ENCODE data around the gene ZNF384.

ZNF384 gene

DNA sequence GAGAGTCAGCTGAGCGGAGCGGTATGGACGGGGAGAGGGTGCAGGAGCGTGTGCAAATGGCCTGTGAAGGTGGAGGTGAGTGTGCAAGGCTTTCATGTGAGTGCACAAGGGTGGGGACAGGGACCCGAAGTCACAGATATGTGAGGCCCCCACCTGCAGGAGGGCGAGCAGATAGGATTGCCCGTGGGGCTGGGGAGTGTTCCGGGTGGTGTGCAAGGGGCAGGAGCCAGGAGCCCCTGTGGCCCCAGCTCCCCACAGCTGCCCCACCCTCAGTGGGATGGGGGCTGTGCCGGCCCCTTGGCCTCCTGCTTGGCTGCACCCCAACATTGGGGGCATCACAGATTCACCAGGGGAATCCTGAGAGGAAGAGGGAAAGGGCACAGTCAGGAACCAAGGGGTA, 5.5 kb upstream of the ZNF384 start:
- CTCF ChIA-PET = no interaction called here
- POLR2A ChIA-PET = interaction anchor here (5.5 kb wide), 1 partner anchor 29 kb away, joined by 38 read pairs; the partner anchor contains the start of gene COPS7A
- no peak for DNase-seq (ENCODE audit: extremely low spot score)
- no peak for TF ChIP-seq ELF4 (IDR thresholded peaks at IDR 0.05)
- TF ChIP-seq SUZ12 (IDR thresholded peaks at IDR 0.05) = no peak
- no peak for TF ChIP-seq CTBP1 (IDR thresholded peaks at IDR 0.05; ENCODE audit: borderline replicate concordance)
- no peak for TF ChIP-seq ARNT (IDR thresholded peaks at IDR 0.05)
- TF ChIP-seq NFRKB (IDR thresholded peaks at IDR 0.05) = no peak
- no peak for TF ChIP-seq LEF1 (IDR thresholded peaks at IDR 0.05; ENCODE audit: borderline replicate concordance)
- no peak for TF ChIP-seq ZNF384 (IDR thresholded peaks at IDR 0.05)
- no peak for TF ChIP-seq BHLHE40 (IDR thresholded peaks at IDR 0.05; ENCODE audit: borderline replicate concordance)
- no peak for TF ChIP-seq HDGF (IDR thresholded peaks at IDR 0.05; ENCODE audit: borderline replicate concordance)
- TF ChIP-seq, protein P1, sequence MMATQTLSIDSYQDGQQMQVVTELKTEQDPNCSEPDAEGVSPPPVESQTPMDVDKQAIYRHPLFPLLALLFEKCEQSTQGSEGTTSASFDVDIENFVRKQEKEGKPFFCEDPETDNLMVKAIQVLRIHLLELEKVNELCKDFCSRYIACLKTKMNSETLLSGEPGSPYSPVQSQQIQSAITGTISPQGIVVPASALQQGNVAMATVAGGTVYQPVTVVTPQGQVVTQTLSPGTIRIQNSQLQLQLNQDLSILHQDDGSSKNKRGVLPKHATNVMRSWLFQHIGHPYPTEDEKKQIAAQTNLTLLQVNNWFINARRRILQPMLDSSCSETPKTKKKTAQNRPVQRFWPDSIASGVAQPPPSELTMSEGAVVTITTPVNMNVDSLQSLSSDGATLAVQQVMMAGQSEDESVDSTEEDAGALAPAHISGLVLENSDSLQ (IDR thresholded peaks at IDR 0.05) = no peak
- TF ChIP-seq FOXK2 (IDR thresholded peaks at IDR 0.05) = no peak
- no peak for TF ChIP-seq SP1 (IDR thresholded peaks at IDR 0.05)

DNA sequence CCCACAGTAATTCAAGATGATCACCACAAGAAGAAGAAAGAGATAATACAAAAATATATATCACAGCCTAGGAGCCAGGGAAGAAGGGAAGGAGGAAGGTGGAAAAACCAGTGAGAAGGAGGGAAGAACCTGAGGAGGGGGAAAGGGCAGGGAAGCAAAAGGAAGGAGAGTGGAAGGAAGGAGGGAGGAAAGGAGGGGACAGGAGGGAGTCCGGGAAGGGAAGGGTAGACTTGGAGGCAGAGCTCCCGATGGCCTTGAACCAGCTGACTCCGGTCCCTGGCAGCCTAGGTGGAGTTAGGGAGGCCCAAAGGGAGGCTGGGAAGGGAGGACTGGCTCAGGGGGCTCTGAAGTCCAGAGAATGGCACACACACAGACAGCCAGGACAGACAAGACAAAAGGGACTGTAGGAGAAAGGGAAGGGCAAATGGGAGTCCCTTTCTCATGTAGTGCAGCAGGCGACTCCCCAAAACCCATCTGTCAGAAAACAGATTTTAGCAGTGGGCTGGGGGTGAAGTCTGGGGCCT, 4.7 kb upstream of the ZNF384 start:
- CTCF ChIA-PET = no interaction called here
- no peak for DNase-seq (ENCODE audit: extremely low spot score)
- POLR2A ChIA-PET = interaction anchor here (1.0 to 5.5 kb wide), 4 partner anchors 26 to 126 kb away, joined by 3 to 38 read pairs (median 9); partner anchors contain the start of genes COPS7A, MLF2 and NOP2
- TF ChIP-seq LEF1 (IDR thresholded peaks at IDR 0.05; ENCODE audit: borderline replicate concordance) (no peak), FOXK2 (IDR thresholded peaks at IDR 0.05) (no peak), BHLHE40 (IDR thresholded peaks at IDR 0.05; ENCODE audit: borderline replicate concordance) (no peak), NFRKB (IDR thresholded peaks at IDR 0.05) (no peak), SP1 (IDR thresholded peaks at IDR 0.05) (no peak), ARNT (IDR thresholded peaks at IDR 0.05) (no peak), CTBP1 (IDR thresholded peaks at IDR 0.05; ENCODE audit: borderline replicate concordance) (no peak)

DNA sequence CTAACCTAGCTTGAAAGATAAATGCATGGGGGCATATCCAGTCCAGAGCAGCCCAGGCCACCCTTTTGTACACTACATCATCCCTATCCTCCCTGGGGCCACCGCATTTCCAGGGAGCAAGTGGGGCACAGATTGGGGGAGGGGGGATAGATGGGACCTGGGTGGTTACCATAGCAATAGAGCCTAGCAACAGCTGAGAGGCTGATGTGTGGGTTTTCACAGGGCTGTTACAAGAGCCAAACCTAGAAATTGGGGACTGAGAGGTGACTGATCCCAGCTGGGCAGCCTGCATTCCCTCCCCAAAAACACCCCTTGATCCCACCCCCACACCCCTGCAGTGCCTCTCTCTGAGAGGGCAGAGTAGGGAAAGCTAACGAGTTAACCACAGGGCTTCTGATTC, 3.7 kb upstream of the ZNF384 start:
- ChIA-PET POLR2A (interaction anchor here (1.0 to 5.5 kb wide), 4 partner anchors 25 to 125 kb away, joined by 3 to 38 read pairs (median 9); partner anchors contain the start of genes COPS7A, MLF2 and NOP2), CTCF (no interaction called here)
- no peak for TF ChIP-seq FOXK2 (IDR thresholded peaks at IDR 0.05)
- no peak for TF ChIP-seq FOXA1 (IDR thresholded peaks at IDR 0.05)
- no peak for TF ChIP-seq TARDBP (IDR thresholded peaks at IDR 0.05)
- TF ChIP-seq HDGF (IDR thresholded peaks at IDR 0.05; ENCODE audit: borderline replicate concordance) = no peak
- no peak for TF ChIP-seq SP1 (IDR thresholded peaks at IDR 0.05)
- TF ChIP-seq BHLHE40 (IDR thresholded peaks at IDR 0.05; ENCODE audit: borderline replicate concordance) = no peak
- no peak for TF ChIP-seq FOXM1 (IDR thresholded peaks at IDR 0.05; ENCODE audit: borderline replicate concordance)
- DNase-seq (ENCODE audit: extremely low spot score) = no peak

DNA sequence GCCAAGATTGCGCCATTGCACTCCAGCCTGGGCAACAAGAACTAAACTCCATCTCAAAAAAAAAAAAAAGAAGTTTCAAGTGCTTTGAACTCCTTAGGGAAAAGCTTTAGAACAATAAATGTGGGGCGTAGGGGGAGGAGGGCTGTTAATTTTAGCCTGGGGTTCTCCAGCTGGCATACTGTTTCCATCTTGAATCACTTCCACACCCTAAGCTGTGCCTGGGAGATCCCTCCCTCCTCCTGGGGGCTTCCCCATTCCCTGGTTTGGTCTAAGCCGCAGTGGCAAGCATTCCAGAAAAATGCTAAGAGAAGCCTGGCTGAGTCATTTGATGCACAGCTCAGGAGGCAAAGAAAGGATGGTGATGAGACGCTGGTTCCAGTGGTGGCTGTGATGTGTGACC, 2.3 kb upstream of the ZNF384 start:
- no peak for DNase-seq (ENCODE audit: extremely low spot score)
- TF ChIP-seq SP1 (IDR thresholded peaks at IDR 0.05) = no peak
- TF ChIP-seq FOXM1 (IDR thresholded peaks at IDR 0.05; ENCODE audit: borderline replicate concordance) = no peak
- no peak for TF ChIP-seq FOXA1 (IDR thresholded peaks at IDR 0.05)
- no peak for TF ChIP-seq FOXK2 (IDR thresholded peaks at IDR 0.05)
- no peak for TF ChIP-seq LEF1 (IDR thresholded peaks at IDR 0.05; ENCODE audit: borderline replicate concordance)
- no peak for TF ChIP-seq TARDBP (IDR thresholded peaks at IDR 0.05)
- TF ChIP-seq NFRKB (IDR thresholded peaks at IDR 0.05) = no peak
- no peak for TF ChIP-seq ZNF384 (IDR thresholded peaks at IDR 0.05)
- no peak for TF ChIP-seq ELF4 (IDR thresholded peaks at IDR 0.05)
- TF ChIP-seq ARNT (IDR thresholded peaks at IDR 0.05) = no peak
- TF ChIP-seq CTBP1 (IDR thresholded peaks at IDR 0.05; ENCODE audit: borderline replicate concordance) = no peak
- no peak for TF ChIP-seq BHLHE40 (IDR thresholded peaks at IDR 0.05; ENCODE audit: borderline replicate concordance)
- TF ChIP-seq, protein P1 (IDR thresholded peaks at IDR 0.05) = no peak
- no peak for TF ChIP-seq SUZ12 (IDR thresholded peaks at IDR 0.05)
- ChIA-PET CTCF (no interaction called here), POLR2A (interaction anchor here (0.6 to 5.5 kb wide), 3 partner anchors 32 to 61 kb away, joined by 3 to 38 read pairs (median 10); partner anchors contain the start of genes COPS7A and MLF2)

DNA sequence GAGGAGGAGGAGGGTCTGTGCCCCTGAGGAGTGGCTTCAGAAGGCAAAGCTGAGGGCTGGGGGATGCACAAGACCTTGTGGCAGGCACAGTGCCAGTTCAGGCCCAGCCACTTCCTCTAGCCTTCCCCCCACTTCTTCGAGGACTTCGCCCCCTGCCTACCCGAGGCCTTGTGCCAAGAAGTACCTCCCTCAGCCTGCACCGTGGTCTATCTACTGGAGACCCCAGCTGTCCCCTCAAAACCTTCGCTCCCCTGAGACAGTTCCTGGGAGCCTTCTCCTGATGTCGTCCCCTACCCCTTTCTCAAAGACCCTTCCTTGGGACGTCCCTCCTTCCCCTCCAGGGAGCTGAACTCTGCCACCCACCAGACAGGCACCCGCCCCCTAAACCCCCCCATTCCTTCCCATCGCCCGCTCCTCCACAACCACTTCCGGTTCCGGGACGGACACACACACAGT, 604 bp downstream of the ZNF384 start:
- DNase-seq (ENCODE audit: extremely low spot score) = no peak
- peak; percentile 37 for TF ChIP-seq L3MBTL2 (conservative IDR thresholded peaks at IDR 0.05)
- 0 out of 2 replicates have a peak, but pooled peaks have one; percentile 49 for TF ChIP-seq FOXM1 (IDR thresholded peaks at IDR 0.05; ENCODE audit: borderline replicate concordance)
- no peak for TF ChIP-seq NFRKB (IDR thresholded peaks at IDR 0.05)
- POLR2A ChIA-PET = interaction anchor here (0.5 to 2.3 kb wide), 41 partner anchors 9 to 255 kb away, joined by 3 to 91 read pairs (median 7); partner anchors contain the start of genes C12orf57, CD4, CDCA3 and COPS7A
- CTCF ChIA-PET = interaction anchor here (1.0 to 1.9 kb wide), 5 partner anchors 13 to 75 kb away, joined by 3 to 11 read pairs (median 4); partner anchors contain the start of genes MLF2 and PIANP

DNA sequence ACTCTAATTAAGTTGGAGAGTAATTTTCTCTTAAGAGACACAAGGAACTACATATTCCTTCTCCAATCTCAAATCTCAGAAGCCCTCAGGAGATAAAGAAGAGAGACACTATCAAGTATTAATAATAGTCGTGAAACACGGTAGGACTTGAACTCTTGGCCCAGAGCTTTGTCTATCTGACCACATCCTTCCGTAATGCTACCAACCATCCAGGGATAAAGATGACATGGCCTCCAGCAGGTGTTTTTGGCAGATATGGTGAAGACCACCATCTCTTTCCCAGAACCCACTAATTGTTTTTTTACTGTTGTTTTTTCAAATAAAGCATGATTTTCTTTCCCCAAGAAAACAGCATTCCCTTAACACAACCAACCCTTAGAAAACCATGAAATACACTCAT, 3.4 kb downstream of the ZNF384 start:
- no peak for DNase-seq (ENCODE audit: extremely low spot score)
- ChIA-PET CTCF (interaction anchor here (1.2 kb wide), 1 partner anchor 21 kb away, joined by 6 read pairs; no protein-coding TSS in a partner anchor), POLR2A (interaction anchor here (0.9 to 1.5 kb wide), 2 partner anchors 16 to 72 kb away, joined by 3 read pairs; no protein-coding TSS in a partner anchor)
- no peak for TF ChIP-seq ZNF384 (IDR thresholded peaks at IDR 0.05)
- no peak for TF ChIP-seq ARNT (IDR thresholded peaks at IDR 0.05)
- no peak for TF ChIP-seq BHLHE40 (IDR thresholded peaks at IDR 0.05; ENCODE audit: borderline replicate concordance)
- no peak for TF ChIP-seq FOXM1 (IDR thresholded peaks at IDR 0.05; ENCODE audit: borderline replicate concordance)
- no peak for TF ChIP-seq L3MBTL2 (conservative IDR thresholded peaks at IDR 0.05)
- no peak for TF ChIP-seq FOXK2 (IDR thresholded peaks at IDR 0.05)
- no peak for TF ChIP-seq TARDBP (IDR thresholded peaks at IDR 0.05)
- TF ChIP-seq ELF4 (IDR thresholded peaks at IDR 0.05) = no peak
- TF ChIP-seq, protein P1 (IDR thresholded peaks at IDR 0.05) = no peak
- TF ChIP-seq CTBP1 (IDR thresholded peaks at IDR 0.05; ENCODE audit: borderline replicate concordance) = no peak
- TF ChIP-seq SP1 (IDR thresholded peaks at IDR 0.05) = no peak
- no peak for TF ChIP-seq HDGF (IDR thresholded peaks at IDR 0.05; ENCODE audit: borderline replicate concordance)
- TF ChIP-seq SUZ12 (IDR thresholded peaks at IDR 0.05) = no peak
- TF ChIP-seq NFRKB (IDR thresholded peaks at IDR 0.05) = no peak
- no peak for TF ChIP-seq LEF1 (IDR thresholded peaks at IDR 0.05; ENCODE audit: borderline replicate concordance)
- TF ChIP-seq FOXA1 (IDR thresholded peaks at IDR 0.05) = no peak
